Measurements from ENCODE around the gene IFNL1. TPM values are rescaled to one million over a fixed set of nuclear protein-coding genes. Genes with fewer than 3 reads are reported as not detected.

IFNL1 gene
- total RNA-seq, 2 experiments from 2014 or later, result 0.38 to 0.43 TPM

Other genes starting within 250 kb of the IFNL1 start
- gene ACP7, start 212.0 kb upstream of the IFNL1 start, total RNA-seq, result not detected
- gene PAK4, start 170.6 kb upstream of the IFNL1 start, total RNA-seq, result 10 to 100 TPM; 16.2 to 19.6 TPM
- not detected for gene NCCRP1, start 99.4 kb upstream of the IFNL1 start, total RNA-seq
- not detected for gene SYCN, start 92.1 kb upstream of the IFNL1 start, total RNA-seq
- gene IFNL3, start 51.4 kb upstream of the IFNL1 start, total RNA-seq, result not detected
- not detected for gene IFNL4, start 47.6 kb upstream of the IFNL1 start, total RNA-seq
- gene IFNL2, start 28.0 kb upstream of the IFNL1 start, total RNA-seq, result not detected
- 1 to 10 TPM; 9.2 to 9.3 TPM for gene LRFN1, start 24.5 kb downstream of the IFNL1 start, total RNA-seq
- gene GMFG, start 39.6 kb downstream of the IFNL1 start, total RNA-seq, result 100 to 1,000 TPM; 705 to 721 TPM
- 10 to 100 TPM; 53.9 to 54.8 TPM for gene SAMD4B, start 46.0 kb downstream of the IFNL1 start, total RNA-seq
- gene PAF1, start 94.7 kb downstream of the IFNL1 start, total RNA-seq, result 10 to 100 TPM; 44.0 to 47.2 TPM
- gene MED29, start 95.0 kb downstream of the IFNL1 start, total RNA-seq, result 10 to 100 TPM; 32.3 to 34.5 TPM
- 100 to 1,000 TPM; 189 to 194 TPM for gene ZFP36, start 110.4 kb downstream of the IFNL1 start, total RNA-seq
- 10 to 100 TPM; 82.4 to 93.0 TPM for gene PLEKHG2, start 116.3 kb downstream of the IFNL1 start, total RNA-seq
- gene RPS16, start 139.5 kb downstream of the IFNL1 start, total RNA-seq, result 1,000 to 10,000 TPM; 2,238 to 2,243 TPM
- gene SUPT5H, start 149.2 kb downstream of the IFNL1 start, total RNA-seq, result 100 to 1,000 TPM; 153 to 159 TPM
- 10 to 100 TPM; 44.0 to 44.8 TPM for gene TIMM50, start 184.4 kb downstream of the IFNL1 start, total RNA-seq
- under 1 TPM; 0.28 to 0.30 TPM for gene DLL3, start 202.5 kb downstream of the IFNL1 start, total RNA-seq
- not detected for gene SELENOV, start 218.7 kb downstream of the IFNL1 start, total RNA-seq
- gene EID2B, start 236.4 kb downstream of the IFNL1 start, total RNA-seq, result 1 to 10 TPM; 4.5 to 4.7 TPM
- gene EID2, start 243.8 kb downstream of the IFNL1 start, total RNA-seq, result 10 to 100 TPM; 14.8 to 15.2 TPM